GM23338 (cell line): Measurements from ENCODE around the gene SLC35F1. TPM values are rescaled to one million over a fixed set of nuclear protein-coding genes. Genes with fewer than 3 reads are reported as not detected.

Experiments used
- ATAC-seq: fragments of 200-7000 bp; cut with Tn5 transposase; 3 replicates; pipeline ENCODE4 v1.9.1; 2020
- DNase-seq: peaks from one replicate; pipeline ENCODE4 v3.0.0-alpha.2; 2015; ENCODE audit warnings: low spot score
- H2AFZ ChIP-seq: fragments of 200-600 bp; sonication (generic); 2 replicates; pipeline ENCODE4 v1.8.0; 2016; ENCODE audit warnings: antibody characterized with exemption, mild to moderate bottlenecking, moderate library complexity
- H3F3A ChIP-seq: fragments of 200-600 bp; sonication (generic); replicated peaks from 2 replicates; pipeline ENCODE4 v1.8.0; 2017; ENCODE audit warnings: antibody characterized with exemption, mixed run types, low read depth
- H3K27ac ChIP-seq: fragments of 200-600 bp; sonication (generic); 2 replicates; pipeline ENCODE4 v1.6.1; 2016; ENCODE audit warnings: low read depth
- H3K27me3 ChIP-seq: fragments of 200-600 bp; sonication (generic); 2 replicates; pipeline ENCODE4 v1.8.0; 2016; ENCODE audit warnings: mild to moderate bottlenecking, mixed run types, moderate library complexity; ENCODE audit not compliant: insufficient read depth
- H3K36me3 ChIP-seq: fragments of 200-600 bp; sonication (generic); 2 replicates; pipeline ENCODE4 v1.8.0; 2016; ENCODE audit warnings: mild to moderate bottlenecking; ENCODE audit not compliant: insufficient read depth
- H3K4me1 ChIP-seq: fragments of 200-600 bp; sonication (generic); 2 replicates; pipeline ENCODE4 v1.8.0; 2016; ENCODE audit warnings: mild to moderate bottlenecking, moderate library complexity; ENCODE audit not compliant: insufficient read depth
- H3K4me2 ChIP-seq: fragments of 200-600 bp; sonication (generic); 2 replicates; pipeline ENCODE4 v1.7.1; 2017; ENCODE audit warnings: mixed run types
- H3K4me3 ChIP-seq: fragments of 200-600 bp; sonication (generic); 2 replicates; pipeline ENCODE4 v1.6.1; 2016; ENCODE audit warnings: mixed run types
- H3K79me2 ChIP-seq: fragments of 200-600 bp; sonication (generic); replicated peaks from 2 replicates; pipeline ENCODE4 v1.8.0; 2017; ENCODE audit warnings: mild to moderate bottlenecking; ENCODE audit not compliant: insufficient read depth
- H3K9me2 ChIP-seq: fragments of 200-600 bp; sonication (generic); 2 replicates; pipeline ENCODE4 v1.8.0; 2017; ENCODE audit not compliant: insufficient read depth
- H4K20me1 ChIP-seq: fragments of 200-600 bp; sonication (generic); replicated peaks from 2 replicates; pipeline ENCODE4 v1.8.0; 2017; ENCODE audit warnings: mild to moderate bottlenecking; ENCODE audit not compliant: insufficient read depth
- H3K27ac Mint-ChIP-seq: 2 replicates; pipeline ENCODE4 v1.8.0; 2020; ENCODE audit warnings: inconsistent platforms, mild to moderate bottlenecking, moderate library complexity, mixed read lengths
- H3K27me3 Mint-ChIP-seq: 3 replicates; pipeline ENCODE4 v1.8.0; 2022; ENCODE audit warnings: low read depth, mild to moderate bottlenecking, moderate library complexity, mixed read lengths, inconsistent platforms; ENCODE audit not compliant: insufficient read depth, poor library complexity
- H3K36me3 Mint-ChIP-seq: 3 replicates; pipeline ENCODE4 v1.8.0; 2021; ENCODE audit warnings: low read depth, mild to moderate bottlenecking, inconsistent platforms, moderate library complexity, mixed read lengths
- H3K4me1 Mint-ChIP-seq: 3 replicates; pipeline ENCODE4 v1.8.0; 2020; ENCODE audit warnings: mild to moderate bottlenecking, inconsistent platforms, mixed read lengths
- H3K4me3 Mint-ChIP-seq: 3 replicates; pipeline ENCODE4 v1.8.0; 2021; ENCODE audit warnings: moderate library complexity, mild to moderate bottlenecking, inconsistent platforms, mixed read lengths
- H3K9me3 Mint-ChIP-seq: 3 replicates; pipeline ENCODE4 v1.8.0; 2020; ENCODE audit warnings: moderate library complexity, mild to moderate bottlenecking, inconsistent platforms, mixed read lengths
- EZH2 ChIP-seq: fragments of 200-600 bp; sonication (generic); IDR thresholded peaks from one replicate; pipeline ENCODE4 v1.8.0; 2017; ENCODE audit warnings: antibody characterized with exemption, mild to moderate bottlenecking, low read depth; ENCODE audit not compliant: unreplicated experiment
- EZH2phosphoT487 ChIP-seq: fragments of 200-600 bp; sonication (generic); IDR thresholded peaks from one replicate; pipeline ENCODE4 v1.8.1; 2018; ENCODE audit warnings: antibody characterized with exemption; ENCODE audit not compliant: unreplicated experiment
- JUNB ChIP-seq: IDR thresholded peaks from one replicate; pipeline ENCODE4 v1.6.1; 2016; ENCODE audit warnings: antibody characterized with exemption; ENCODE audit not compliant: unreplicated experiment
- POLR2AphosphoS5 ChIP-seq: IDR thresholded peaks from 2 replicates; pipeline ENCODE4 v1.6.1; 2016; ENCODE audit warnings: antibody characterized with exemption, low read depth
- REST ChIP-seq: IDR thresholded peaks from one replicate; pipeline ENCODE4 v1.6.1; 2018; ENCODE audit warnings: antibody characterized with exemption; ENCODE audit not compliant: unreplicated experiment
- STAT1 ChIP-seq: IDR thresholded peaks from one replicate; pipeline ENCODE4 v1.6.1; 2016; ENCODE audit warnings: antibody characterized with exemption; ENCODE audit not compliant: unreplicated experiment
- ZNF114 ChIP-seq: fragments of 250-450 bp; sonication (Bioruptor Pico); IDR thresholded peaks from 2 replicates; pipeline ENCODE4 v1.5.0; 2020; ENCODE audit warnings: mild to moderate bottlenecking, moderate library complexity
- ZNF331 ChIP-seq: fragments of 250-450 bp; sonication (Bioruptor Pico); IDR thresholded peaks from 2 replicates; pipeline ENCODE4 v1.5.0; 2020; ENCODE audit warnings: low read depth, mild to moderate bottlenecking, moderate library complexity
- polyA plus RNA-seq: library from polyadenylated mRNA; unstranded; fragments of >200 nt; fragmentation: Nextera tagmentation; extraction: Ambion mirVana; gene quantifications from 2 replicates; pipeline ENCODE4 v1.2.1, GENCODE V29; 2016
- total RNA-seq: library from RNA; depleted of rRNA; stranded (reverse); fragments of >200 nt; shearing (Covaris generic); gene quantifications from 2 replicates; pipeline ENCODE4 v1.2.3, GENCODE V29; 2014
- TF ChIP-seq, protein P1 (sequence below), 2 experiments: fragments of 200-600 bp in 1 of 2; sonication (generic) in 1 of 2; conservative IDR thresholded peaks; 2 replicates each; pipeline versions ENCODE4 v1.5.1 to v1.6.1; 2016 to 2017; ENCODE audit warnings: antibody characterized with exemption in 2 of 2, low read depth in 2 of 2, mild to moderate bottlenecking in 2 of 2, moderate library complexity in 1 of 2
- TF ChIP-seq, protein P2 (sequence below): IDR thresholded peaks from 2 replicates; pipeline ENCODE4 v1.6.1; 2016; ENCODE audit warnings: antibody characterized with exemption

SLC35F1 gene
- total and polyA plus RNA-seq, 2 experiments from 2014 or later = 3.0 to 10.3 TPM

GRCh38 chr6:118134736-118135135, 227.7 kb downstream of the SLC35F1 start (continued):
- TF ChIP-seq STAT1 = no peak
- TF ChIP-seq ZNF331 (CRISPR knock-in tag) = no peak
- TF ChIP-seq, protein P1, sequence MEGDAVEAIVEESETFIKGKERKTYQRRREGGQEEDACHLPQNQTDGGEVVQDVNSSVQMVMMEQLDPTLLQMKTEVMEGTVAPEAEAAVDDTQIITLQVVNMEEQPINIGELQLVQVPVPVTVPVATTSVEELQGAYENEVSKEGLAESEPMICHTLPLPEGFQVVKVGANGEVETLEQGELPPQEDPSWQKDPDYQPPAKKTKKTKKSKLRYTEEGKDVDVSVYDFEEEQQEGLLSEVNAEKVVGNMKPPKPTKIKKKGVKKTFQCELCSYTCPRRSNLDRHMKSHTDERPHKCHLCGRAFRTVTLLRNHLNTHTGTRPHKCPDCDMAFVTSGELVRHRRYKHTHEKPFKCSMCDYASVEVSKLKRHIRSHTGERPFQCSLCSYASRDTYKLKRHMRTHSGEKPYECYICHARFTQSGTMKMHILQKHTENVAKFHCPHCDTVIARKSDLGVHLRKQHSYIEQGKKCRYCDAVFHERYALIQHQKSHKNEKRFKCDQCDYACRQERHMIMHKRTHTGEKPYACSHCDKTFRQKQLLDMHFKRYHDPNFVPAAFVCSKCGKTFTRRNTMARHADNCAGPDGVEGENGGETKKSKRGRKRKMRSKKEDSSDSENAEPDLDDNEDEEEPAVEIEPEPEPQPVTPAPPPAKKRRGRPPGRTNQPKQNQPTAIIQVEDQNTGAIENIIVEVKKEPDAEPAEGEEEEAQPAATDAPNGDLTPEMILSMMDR (conservative IDR thresholded peaks at IDR 0.05; ENCODE audit: low read depth in 2 of 2) = no peak
- no peak for TF ChIP-seq REST
- TF ChIP-seq EZH2phosphoT487 = no peak
- TF ChIP-seq EZH2 = no peak
- TF ChIP-seq POLR2AphosphoS5 = no peak
- TF ChIP-seq, protein P2, sequence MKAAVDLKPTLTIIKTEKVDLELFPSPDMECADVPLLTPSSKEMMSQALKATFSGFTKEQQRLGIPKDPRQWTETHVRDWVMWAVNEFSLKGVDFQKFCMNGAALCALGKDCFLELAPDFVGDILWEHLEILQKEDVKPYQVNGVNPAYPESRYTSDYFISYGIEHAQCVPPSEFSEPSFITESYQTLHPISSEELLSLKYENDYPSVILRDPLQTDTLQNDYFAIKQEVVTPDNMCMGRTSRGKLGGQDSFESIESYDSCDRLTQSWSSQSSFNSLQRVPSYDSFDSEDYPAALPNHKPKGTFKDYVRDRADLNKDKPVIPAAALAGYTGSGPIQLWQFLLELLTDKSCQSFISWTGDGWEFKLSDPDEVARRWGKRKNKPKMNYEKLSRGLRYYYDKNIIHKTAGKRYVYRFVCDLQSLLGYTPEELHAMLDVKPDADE = no peak

DNA sequence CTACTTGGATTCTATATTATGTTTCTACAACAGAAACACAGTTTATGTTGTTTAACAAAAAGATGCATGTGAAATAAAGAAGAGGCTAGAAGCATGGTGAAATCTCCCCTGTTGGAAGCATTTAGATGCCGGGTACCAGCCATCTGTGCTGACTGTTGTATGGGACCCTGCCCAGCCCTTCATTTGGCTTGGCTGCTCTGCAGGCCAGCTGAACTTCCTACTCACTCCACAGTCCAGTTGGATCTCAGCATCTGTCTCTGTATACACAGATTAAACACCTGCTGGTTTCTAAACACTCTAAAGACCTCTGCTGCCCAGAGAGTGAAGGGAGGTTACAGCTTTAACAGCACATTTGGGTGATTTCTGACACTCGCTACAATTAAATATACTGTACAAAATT, 228.3 kb downstream of the SLC35F1 start:
- Mint-ChIP-seq H3K36me3 (no peaks in the 10 kb centered on the region), H3K27ac (no peak overlapping the region), H3K4me3 (no peak overlapping the region), H3K4me1 (no peaks in the 10 kb centered on the region), H3K27me3 (peaks cover 2% of the 10 kb centered on the region), H3K9me3 (no peaks in the 10 kb centered on the region)
- no peak for ATAC-seq
- H3K36me3 ChIP-seq = no peaks in the 10 kb centered on the region
- no peak for DNase-seq
- no peaks in the 10 kb centered on the region for H3F3A ChIP-seq
- no peaks in the 10 kb centered on the region for H3K4me1 ChIP-seq
- no peaks in the 10 kb centered on the region for H3K27me3 ChIP-seq
- H3K27ac ChIP-seq = no peak overlapping the region
- no peaks in the 10 kb centered on the region for H3K79me2 ChIP-seq
- no peaks in the 10 kb centered on the region for H4K20me1 ChIP-seq
- H3K4me2 ChIP-seq = no peak overlapping the region
- H2AFZ ChIP-seq = no peak overlapping the region
- peaks cover 6% of the 10 kb centered on the region; the same call in 1 of the 2 replicates for H3K9me2 ChIP-seq
- TF ChIP-seq ZNF114 (CRISPR knock-in tag) (no peak), JUNB (no peak)
- TF ChIP-seq, protein P2 = no peak
- H3K4me3 ChIP-seq = no peak overlapping the region
